A549 (cell line): ENCODE results near the gene HPCAL1. TPM values are rescaled to one million over a fixed set of nuclear protein-coding genes. Genes with fewer than 3 reads are reported as not detected.

ENCODE experiments used
- ATAC-seq, 2 experiments: fragments of 200-7000 bp in 1 of 2; fragments of >200 bp in 1 of 2; cut with Nextera tagmentation in 1 of 2; cut with Tn5 transposase in 1 of 2; 3 replicates each; pipeline versions ENCODE4 v1.8.0 to v1.9.1; 2018 to 2020; ENCODE audit warnings: mild to moderate bottlenecking in 1 of 2, moderate library complexity in 1 of 2
- CTCF ChIA-PET: fragments of 300-600 bp; sonication (Branson Sonifier 250); formaldehyde crosslinking; extraction: SDS; loops from one replicate; lab custom pipeline; 2021; ENCODE audit warnings: antibody characterized with exemption, inconsistent platforms; lab: Yijun Ruan, JAX
- POLR2A ChIA-PET: fragments of 350-600 bp; formaldehyde crosslinking; extraction: SDS; loops from one replicate; lab custom pipeline; 2021; ENCODE audit warnings: antibody characterized with exemption, inconsistent platforms; lab: Yijun Ruan, JAX
- DNase-seq, 2 experiments: peaks; one replicate each; pipeline versions ENCODE4 v3.0.0 to v3.0.0-alpha.2; 2011 to 2016; ENCODE audit warnings: low read depth in 1 of 2, low spot score in 1 of 2
- FAIRE-seq: peaks from 2 replicates; lab custom pipeline; 2011; peaks lifted over from hg19 to GRCh38; lab: Jason Lieb, UNC
- H3K27ac ChIP-seq, 2 experiments: fragments of >200 bp; sonication (Bioruptor Twin); formaldehyde crosslinking; 3 replicates each; pipeline ENCODE4 v1.5.1; 2016 to 2017
- H3K4me1 ChIP-seq: fragments of >200 bp; sonication (Bioruptor Twin); formaldehyde crosslinking; 3 replicates; pipeline ENCODE4 v1.6.1; 2016
- H3K4me2 ChIP-seq: fragments of >200 bp; sonication (Bioruptor Twin); formaldehyde crosslinking; 3 replicates; pipeline ENCODE4 v1.6.1; 2016
- H3K4me3 ChIP-seq: fragments of >200 bp; sonication (Bioruptor Twin); formaldehyde crosslinking; 3 replicates; pipeline ENCODE4 v1.5.1; 2016
- H3K9me3 ChIP-seq: fragments of >200 bp; sonication (Bioruptor Twin); formaldehyde crosslinking; 3 replicates; pipeline ENCODE4 v1.6.1; 2016
- ATOH8 ChIP-seq: fragments of 250-450 bp; sonication (Bioruptor Pico); IDR thresholded peaks from 2 replicates; pipeline ENCODE4 v1.5.0; 2020; ENCODE audit warnings: low read depth, mild to moderate bottlenecking, moderate library complexity
- EHMT2 ChIP-seq: fragments of 200-600 bp; sonication (generic); IDR thresholded peaks from 2 replicates; pipeline ENCODE4 v1.6.1; 2016; ENCODE audit warnings: antibody characterized with exemption, low read depth, mild to moderate bottlenecking, moderate library complexity
- ELK1 ChIP-seq: fragments of 150-350 bp; IDR thresholded peaks from 2 replicates; pipeline ENCODE4 v1.6.1; 2014; ENCODE audit warnings: low read depth, mild to moderate bottlenecking, low read length
- FOSL2 ChIP-seq, 2 experiments: fragments of 450-650 bp in 1 of 2; fragments of >200 bp in 1 of 2; sonication (Bioruptor Twin) in 1 of 2; formaldehyde crosslinking; IDR thresholded peaks; 2 replicates each; pipeline versions ENCODE4 v1.5.0 to v1.6.1; 2016 to 2020; ENCODE audit warnings: mild to moderate bottlenecking in 1 of 2, moderate library complexity in 1 of 2
- GATA3 ChIP-seq: IDR thresholded peaks from 2 replicates; pipeline ENCODE4 v1.6.1; 2012; ENCODE audit warnings: borderline replicate concordance
- HOXA7 ChIP-seq: fragments of 250-450 bp; sonication (Bioruptor Pico); IDR thresholded peaks from 2 replicates; pipeline ENCODE4 v1.5.0; 2020; ENCODE audit warnings: mild to moderate bottlenecking, moderate library complexity
- HOXB5 ChIP-seq: fragments of 250-450 bp; sonication (Bioruptor Pico); IDR thresholded peaks from 2 replicates; pipeline ENCODE4 v1.5.0; 2020; ENCODE audit warnings: mild to moderate bottlenecking, moderate library complexity
- JUNB ChIP-seq: fragments of >200 bp; sonication (Bioruptor Twin); formaldehyde crosslinking; IDR thresholded peaks from 2 replicates; pipeline ENCODE4 v1.6.1; 2016
- KDM5A ChIP-seq: fragments of 200-600 bp; sonication (generic); IDR thresholded peaks from 2 replicates; pipeline ENCODE4 v1.6.1; 2016; ENCODE audit warnings: antibody characterized with exemption, mild to moderate bottlenecking
- MAFK ChIP-seq: fragments of 450-650 bp; IDR thresholded peaks from 2 replicates; pipeline ENCODE4 v1.6.1; 2014; ENCODE audit not compliant: partially characterized antibody
- NPAS2 ChIP-seq: fragments of 250-450 bp; sonication (Bioruptor Pico); IDR thresholded peaks from 2 replicates; pipeline ENCODE4 v1.8.0; 2022; ENCODE audit warnings: mild to moderate bottlenecking, moderate library complexity, borderline replicate concordance
- NR3C1 ChIP-seq: fragments of >200 bp; sonication (Bioruptor Twin); formaldehyde crosslinking; IDR thresholded peaks from 3 replicates; pipeline ENCODE4 v1.6.1; 2017
- PHF8 ChIP-seq: fragments of 200-600 bp; sonication (generic); IDR thresholded peaks from 2 replicates; pipeline ENCODE4 v1.6.1; 2016; ENCODE audit warnings: low read depth, mild to moderate bottlenecking, antibody characterized with exemption, moderate library complexity, borderline replicate concordance
- POLR2A ChIP-seq: IDR thresholded peaks from 2 replicates; pipeline ENCODE4 v1.6.1; 2012; ENCODE audit warnings: mild to moderate bottlenecking, low read length
- POLR2AphosphoS2 ChIP-seq: conservative IDR thresholded peaks from 2 replicates; pipeline ENCODE4 v1.6.1; 2012; ENCODE audit warnings: low read length, improper control_type of control experiment, inconsistent platforms
- REST ChIP-seq: fragments of 200-600 bp; sonication (generic); IDR thresholded peaks from 2 replicates; pipeline ENCODE4 v1.6.1; 2016; ENCODE audit warnings: antibody characterized with exemption, mild to moderate bottlenecking, moderate library complexity
- RFX5 ChIP-seq: fragments of 450-650 bp; IDR thresholded peaks from 2 replicates; pipeline ENCODE4 v1.7.1; 2014; ENCODE audit warnings: antibody characterized with exemption, mild to moderate bottlenecking, moderate library complexity
- RNF2 ChIP-seq: fragments of 200-600 bp; sonication (generic); IDR thresholded peaks from 2 replicates; pipeline ENCODE4 v1.6.1; 2016; ENCODE audit warnings: low read depth, mild to moderate bottlenecking, antibody characterized with exemption, moderate library complexity, borderline replicate concordance
- SREBF2 ChIP-seq: fragments of 450-650 bp; IDR thresholded peaks from 2 replicates; pipeline ENCODE4 v1.6.1; 2014; ENCODE audit warnings: mild to moderate bottlenecking, moderate library complexity
- TP53 ChIP-seq: fragments of 250-450 bp; sonication (Bioruptor Pico); IDR thresholded peaks from 2 replicates; pipeline ENCODE4 v1.5.0; 2021; ENCODE audit warnings: mild to moderate bottlenecking, moderate library complexity
- ZC3H11A ChIP-seq: fragments of 450-650 bp; IDR thresholded peaks from 2 replicates; pipeline ENCODE4 v1.6.1; 2014; ENCODE audit warnings: antibody characterized with exemption, mild to moderate bottlenecking
- ZFP36 ChIP-seq: fragments of 450-650 bp; IDR thresholded peaks from 2 replicates; pipeline ENCODE4 v1.6.1; 2014; ENCODE audit warnings: borderline replicate concordance; ENCODE audit not compliant: partially characterized antibody
- ZNF302 ChIP-seq: fragments of 250-450 bp; sonication (Bioruptor Pico); IDR thresholded peaks from 2 replicates; pipeline ENCODE4 v1.9.0; 2021; ENCODE audit warnings: inconsistent platforms, mild to moderate bottlenecking, moderate library complexity
- WGBS: methylation state at CpG from one replicate; pipeline ENCODE4 v1.1.6; 2017; ENCODE audit errors: missing lambda C conversion rate; 5-methylcytosine and 5-hydroxymethylcytosine counted together
- polyA plus RNA-seq, 4 experiments: library from polyadenylated mRNA; depleted of rRNA in 3 of 4; stranded (reverse); fragments of >200 nt; fragmentation: RNase III in 1 of 4; extraction: RNeasy Plus Mini Kit Qiagen cat#74134 plus additional on column Dnase treatment in 1 of 4; gene quantifications; 2 replicates in 3 of 4; 3 replicates in 1 of 4; pipeline ENCODE4 v1.2.3, GENCODE V29; 2011 to 2017
- TF ChIP-seq, protein P1 (sequence below): fragments of >200 bp; sonication (Bioruptor Twin); formaldehyde crosslinking; IDR thresholded peaks from 3 replicates; pipeline ENCODE4 v1.6.1; 2016
- TF ChIP-seq, protein P2 (sequence below): fragments of 450-650 bp; IDR thresholded peaks from 2 replicates; pipeline ENCODE4 v1.6.1; 2014; ENCODE audit warnings: antibody characterized with exemption
- TF ChIP-seq, protein P3 (sequence below): IDR thresholded peaks from 2 replicates; pipeline ENCODE4 v1.6.1; 2012
- TF ChIP-seq, protein P4 (sequence below): fragments of 250-450 bp; sonication (Bioruptor Pico); IDR thresholded peaks from 2 replicates; pipeline ENCODE4 v1.5.0; 2021; ENCODE audit warnings: mild to moderate bottlenecking, moderate library complexity, borderline replicate concordance

The HPCAL1 gene
- polyA plus RNA-seq, 2 of the 4 experiments (the other 2 are of a cell fraction) = 44.4 to 66.4 TPM

GRCh38 chr2:10320933-10321332, 18.2 kb downstream of the HPCAL1 start:
- no peak overlapping the region for H3K27ac ChIP-seq
- WGBS = 92% methylated on average over 9 of the region's 9 CpGs
- H3K4me1 ChIP-seq = peaks cover 27% of the 10 kb centered on the region
- no peak for TF ChIP-seq HOXB5 (CRISPR knock-in tag)
- no peak for TF ChIP-seq HOXA7
- TF ChIP-seq, protein P1, sequence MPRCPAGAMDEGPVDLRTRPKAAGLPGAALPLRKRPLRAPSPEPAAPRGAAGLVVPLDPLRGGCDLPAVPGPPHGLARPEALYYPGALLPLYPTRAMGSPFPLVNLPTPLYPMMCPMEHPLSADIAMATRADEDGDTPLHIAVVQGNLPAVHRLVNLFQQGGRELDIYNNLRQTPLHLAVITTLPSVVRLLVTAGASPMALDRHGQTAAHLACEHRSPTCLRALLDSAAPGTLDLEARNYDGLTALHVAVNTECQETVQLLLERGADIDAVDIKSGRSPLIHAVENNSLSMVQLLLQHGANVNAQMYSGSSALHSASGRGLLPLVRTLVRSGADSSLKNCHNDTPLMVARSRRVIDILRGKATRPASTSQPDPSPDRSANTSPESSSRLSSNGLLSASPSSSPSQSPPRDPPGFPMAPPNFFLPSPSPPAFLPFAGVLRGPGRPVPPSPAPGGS = no peak
- no peak for TF ChIP-seq KDM5A
- no peak for TF ChIP-seq TP53 (CRISPR knock-in tag)
- TF ChIP-seq NPAS2 = no peak
- TF ChIP-seq RNF2 = no peak
- no peak for TF ChIP-seq FOSL2 (IDR thresholded peaks at IDR 0.05)
- TF ChIP-seq FOSL2 (CRISPR knock-in tag; IDR thresholded peaks at IDR 0.05) = no peak
- TF ChIP-seq, protein P2, sequence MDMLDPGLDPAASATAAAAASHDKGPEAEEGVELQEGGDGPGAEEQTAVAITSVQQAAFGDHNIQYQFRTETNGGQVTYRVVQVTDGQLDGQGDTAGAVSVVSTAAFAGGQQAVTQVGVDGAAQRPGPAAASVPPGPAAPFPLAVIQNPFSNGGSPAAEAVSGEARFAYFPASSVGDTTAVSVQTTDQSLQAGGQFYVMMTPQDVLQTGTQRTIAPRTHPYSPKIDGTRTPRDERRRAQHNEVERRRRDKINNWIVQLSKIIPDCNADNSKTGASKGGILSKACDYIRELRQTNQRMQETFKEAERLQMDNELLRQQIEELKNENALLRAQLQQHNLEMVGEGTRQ = no peak
- no peak for TF ChIP-seq SREBF2
- no peak for TF ChIP-seq MAFK
- TF ChIP-seq EHMT2 = no peak
- no peak for TF ChIP-seq NR3C1
- TF ChIP-seq JUNB = no peak
- TF ChIP-seq POLR2A = no peak
- TF ChIP-seq RFX5 = no peak
- CTCF ChIA-PET = interaction anchor here (1.1 to 2.4 kb wide), 4 partner anchors 9 to 88 kb away, joined by 3 to 10 read pairs (median 3); partner anchors contain the start of gene HPCAL1
- DNase-seq (no peak), FAIRE-seq (no peak), ATAC-seq (no peak)
- H3K4me3 ChIP-seq = no peak overlapping the region
- H3K9me3 ChIP-seq = peaks cover 33% of the 10 kb centered on the region
- POLR2A ChIA-PET = no interaction called here
- H3K4me2 ChIP-seq = no peak overlapping the region

DNA sequence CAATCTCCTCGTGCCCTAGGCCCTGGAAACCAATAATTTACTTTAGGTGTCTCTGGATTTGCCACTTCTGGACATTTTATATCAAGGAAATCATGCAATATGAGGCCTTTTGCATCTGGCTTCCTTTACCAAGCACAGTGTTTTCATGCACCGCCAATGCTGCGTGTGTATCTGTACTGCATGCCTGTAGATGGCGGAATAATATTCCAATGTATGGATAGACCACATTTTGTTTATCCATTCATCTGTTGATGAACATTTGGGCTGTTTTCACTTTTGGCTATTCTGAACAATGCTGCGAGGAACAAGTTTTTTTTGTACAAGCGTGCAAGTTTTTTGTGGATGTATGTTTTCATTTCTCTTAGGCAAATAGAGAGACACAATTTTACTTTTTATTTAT, 18.9 kb downstream of the HPCAL1 start:
- ATAC-seq = no peak
- 92% methylated on average over 6 of the region's 6 CpGs for WGBS
- H3K4me3 ChIP-seq = no peak overlapping the region
- peaks cover 33% of the 10 kb centered on the region for H3K9me3 ChIP-seq
- no peak overlapping the region for H3K4me2 ChIP-seq
- ChIA-PET POLR2A (no interaction called here), CTCF (interaction anchor here (1.1 to 1.5 kb wide), 3 partner anchors 9 to 21 kb away, joined by 3 read pairs; partner anchors contain the start of gene HPCAL1)
- TF ChIP-seq PHF8 (no peak), NR3C1 (no peak), JUNB (no peak), ZC3H11A (no peak), EHMT2 (no peak), FOSL2 (IDR thresholded peaks at IDR 0.05) (no peak), FOSL2 (CRISPR knock-in tag; IDR thresholded peaks at IDR 0.05) (no peak), ZFP36 (no peak), ELK1 (no peak), ATOH8 (CRISPR knock-in tag) (no peak), GATA3 (no peak), ZNF302 (CRISPR knock-in tag) (no peak), REST (no peak), POLR2AphosphoS2 (no peak)
- TF ChIP-seq, protein P3, sequence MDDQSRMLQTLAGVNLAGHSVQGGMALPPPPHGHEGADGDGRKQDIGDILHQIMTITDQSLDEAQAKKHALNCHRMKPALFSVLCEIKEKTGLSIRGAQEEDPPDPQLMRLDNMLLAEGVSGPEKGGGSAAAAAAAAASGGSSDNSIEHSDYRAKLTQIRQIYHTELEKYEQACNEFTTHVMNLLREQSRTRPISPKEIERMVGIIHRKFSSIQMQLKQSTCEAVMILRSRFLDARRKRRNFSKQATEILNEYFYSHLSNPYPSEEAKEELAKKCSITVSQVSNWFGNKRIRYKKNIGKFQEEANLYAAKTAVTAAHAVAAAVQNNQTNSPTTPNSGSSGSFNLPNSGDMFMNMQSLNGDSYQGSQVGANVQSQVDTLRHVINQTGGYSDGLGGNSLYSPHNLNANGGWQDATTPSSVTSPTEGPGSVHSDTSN = no peak
- TF ChIP-seq, protein P4, sequence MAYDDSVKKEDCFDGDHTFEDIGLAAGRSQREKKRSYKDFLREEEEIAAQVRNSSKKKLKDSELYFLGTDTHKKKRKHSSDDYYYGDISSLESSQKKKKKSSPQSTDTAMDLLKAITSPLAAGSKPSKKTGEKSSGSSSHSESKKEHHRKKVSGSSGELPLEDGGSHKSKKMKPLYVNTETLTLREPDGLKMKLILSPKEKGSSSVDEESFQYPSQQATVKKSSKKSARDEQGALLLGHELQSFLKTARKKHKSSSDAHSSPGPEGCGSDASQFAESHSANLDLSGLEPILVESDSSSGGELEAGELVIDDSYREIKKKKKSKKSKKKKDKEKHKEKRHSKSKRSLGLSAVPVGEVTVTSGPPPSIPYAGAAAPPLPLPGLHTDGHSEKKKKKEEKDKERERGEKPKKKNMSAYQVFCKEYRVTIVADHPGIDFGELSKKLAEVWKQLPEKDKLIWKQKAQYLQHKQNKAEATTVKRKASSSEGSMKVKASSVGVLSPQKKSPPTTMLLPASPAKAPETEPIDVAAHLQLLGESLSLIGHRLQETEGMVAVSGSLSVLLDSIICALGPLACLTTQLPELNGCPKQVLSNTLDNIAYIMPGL (CRISPR knock-in tag) = no peak
- H3K27ac ChIP-seq = no peak overlapping the region
- DNase-seq = no peak
- FAIRE-seq = no peak
- H3K4me1 ChIP-seq = peaks cover 28% of the 10 kb centered on the region
